Gastroesophageal sphincter (tissue), 3 donors: ENCODE data around the gene PDE6A.

Source experiments
- EP300 ChIP-seq: sonication (generic); formaldehyde crosslinking; IDR thresholded peaks from one replicate; pipeline ENCODE4 v1.6.1; 2017; ENCODE audit warnings: antibody characterized with exemption, mild to moderate bottlenecking
- POLR2A ChIP-seq, 2 donors: fragments of 450-650 bp; IDR thresholded peaks; one replicate each; pipeline ENCODE4 v1.6.1; 2017; ENCODE audit warnings: antibody characterized with exemption in 2 of 2, mild to moderate bottlenecking in 2 of 2, moderate library complexity in 1 of 2
- TF ChIP-seq, protein P1 (sequence below), 4 experiments: fragments of 200-600 bp in 2 of 4; fragments of 450-650 bp in 2 of 4; sonication (generic) in 1 of 4; IDR thresholded peaks; one replicate each; pipeline ENCODE4 v1.5.1; 2017 to 2019; ENCODE audit warnings: antibody characterized with exemption in 4 of 4, mild to moderate bottlenecking in 2 of 4, moderate library complexity in 2 of 4

DNA sequence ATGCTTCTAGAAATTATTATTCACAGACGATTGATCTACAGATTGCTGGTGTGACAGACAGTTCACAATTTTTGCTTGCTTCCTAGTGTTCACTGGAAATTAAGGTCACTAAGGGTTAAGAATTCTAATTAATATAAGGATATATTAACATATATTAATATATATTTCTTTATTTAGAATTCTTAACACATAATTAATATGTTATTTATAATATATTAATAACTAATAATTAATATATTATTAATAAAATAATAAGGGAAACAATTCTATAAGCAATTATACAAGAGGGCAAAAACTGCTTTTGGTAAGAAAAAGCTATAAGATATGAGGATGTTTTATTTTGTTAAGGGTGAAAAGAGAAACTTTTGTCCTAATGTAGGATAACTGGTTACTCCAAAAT is 56.3 kb downstream of the PDE6A start:
- TF ChIP-seq, protein P1, sequence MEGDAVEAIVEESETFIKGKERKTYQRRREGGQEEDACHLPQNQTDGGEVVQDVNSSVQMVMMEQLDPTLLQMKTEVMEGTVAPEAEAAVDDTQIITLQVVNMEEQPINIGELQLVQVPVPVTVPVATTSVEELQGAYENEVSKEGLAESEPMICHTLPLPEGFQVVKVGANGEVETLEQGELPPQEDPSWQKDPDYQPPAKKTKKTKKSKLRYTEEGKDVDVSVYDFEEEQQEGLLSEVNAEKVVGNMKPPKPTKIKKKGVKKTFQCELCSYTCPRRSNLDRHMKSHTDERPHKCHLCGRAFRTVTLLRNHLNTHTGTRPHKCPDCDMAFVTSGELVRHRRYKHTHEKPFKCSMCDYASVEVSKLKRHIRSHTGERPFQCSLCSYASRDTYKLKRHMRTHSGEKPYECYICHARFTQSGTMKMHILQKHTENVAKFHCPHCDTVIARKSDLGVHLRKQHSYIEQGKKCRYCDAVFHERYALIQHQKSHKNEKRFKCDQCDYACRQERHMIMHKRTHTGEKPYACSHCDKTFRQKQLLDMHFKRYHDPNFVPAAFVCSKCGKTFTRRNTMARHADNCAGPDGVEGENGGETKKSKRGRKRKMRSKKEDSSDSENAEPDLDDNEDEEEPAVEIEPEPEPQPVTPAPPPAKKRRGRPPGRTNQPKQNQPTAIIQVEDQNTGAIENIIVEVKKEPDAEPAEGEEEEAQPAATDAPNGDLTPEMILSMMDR (IDR thresholded peaks at IDR 0.05), result no peak
- TF ChIP-seq EP300 (no peak), POLR2A (IDR thresholded peaks at IDR 0.05) (no peak)
